ENCODE measurements around the gene CNKSR1. TPM values are rescaled to one million over a fixed set of nuclear protein-coding genes. Genes with fewer than 3 reads are reported as not detected.

The CNKSR1 gene
- total RNA-seq, 1 donor from 2014 or later, result 19.7 TPM

GRCh38 chr1:26161415-26162219 lies 15.7 kb upstream of the CNKSR1 start:
- peak; percentile 36 for ATAC-seq

GRCh38 chr1:26162220-26162709 lies 15.0 kb upstream of the CNKSR1 start:
- no peak for ATAC-seq

DNA sequence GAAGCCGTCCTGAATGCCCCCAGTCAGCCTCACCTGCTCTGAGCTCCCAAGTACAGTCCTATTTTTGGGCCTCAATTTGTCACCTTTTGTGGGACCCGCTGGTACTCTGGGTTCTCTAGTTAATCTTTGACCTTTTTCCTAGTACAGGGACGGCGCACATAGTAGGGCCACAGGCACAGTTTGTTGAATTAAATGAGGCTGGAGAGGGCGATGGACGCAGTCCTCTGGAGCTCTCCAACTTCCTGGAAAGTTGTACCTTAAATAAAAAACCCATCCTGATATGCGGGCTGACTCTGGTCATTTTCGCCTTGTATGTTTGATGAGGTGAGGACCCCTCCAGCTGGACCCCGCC lies 13.6 kb upstream of the CNKSR1 start:
- no peak for ATAC-seq

- peak; percentile 34 for ATAC-seq
These were observed 13.0 kb upstream of the CNKSR1 start for GRCh38 chr1:26164036-26164860.

- ATAC-seq, result no peak
These were observed 12.1 kb upstream of the CNKSR1 start for GRCh38 chr1:26164861-26165842.

GRCh38 chr1:26166719-26167281 lies 10.5 kb upstream of the CNKSR1 start:
- no peak for ATAC-seq

DNA sequence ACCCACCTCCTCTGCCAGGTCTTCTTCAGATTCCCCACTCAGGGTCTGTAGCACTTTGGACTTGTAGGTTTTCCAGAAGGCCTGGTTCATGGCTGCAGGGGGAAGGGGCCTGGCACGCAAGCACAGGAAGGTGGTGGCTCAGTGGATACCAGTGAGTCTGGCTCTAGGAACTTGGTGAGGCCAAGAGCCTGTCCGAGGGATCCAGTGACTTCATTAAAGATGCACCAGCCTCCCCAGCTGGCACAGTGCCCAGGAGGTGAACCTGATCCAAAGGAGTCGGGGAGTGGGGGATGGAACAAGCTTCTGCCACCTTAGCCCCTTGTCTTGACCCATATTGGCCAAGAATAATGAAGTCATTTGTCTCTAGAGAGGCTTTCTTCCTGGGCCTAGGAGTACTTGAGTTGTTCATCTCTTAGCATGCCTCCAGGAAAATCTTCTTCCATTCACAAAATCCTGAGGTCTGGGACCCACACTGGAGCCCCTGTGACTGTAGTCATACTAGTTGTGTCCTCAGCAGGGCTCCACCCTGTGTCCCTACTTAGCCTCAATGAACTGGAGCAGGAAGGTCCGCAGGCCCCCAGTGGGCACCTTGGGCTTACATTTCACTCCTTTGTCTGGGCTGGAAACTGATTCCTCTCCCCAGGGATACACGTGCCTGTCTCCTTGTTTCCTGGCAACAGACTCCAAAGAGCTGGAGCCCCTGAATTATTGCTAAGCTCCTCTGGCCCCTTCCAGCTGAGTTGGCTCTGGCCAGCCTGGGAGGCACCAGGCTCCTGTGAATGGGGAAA lies 8.7 kb upstream of the CNKSR1 start, which contains the start of gene C1orf232:
TSS of gene C1orf232 (minus strand) at position 554 of the 788 bp plus-strand sequence. CDS start at position 90, 464 bp downstream.
- no peak for ATAC-seq

DNA sequence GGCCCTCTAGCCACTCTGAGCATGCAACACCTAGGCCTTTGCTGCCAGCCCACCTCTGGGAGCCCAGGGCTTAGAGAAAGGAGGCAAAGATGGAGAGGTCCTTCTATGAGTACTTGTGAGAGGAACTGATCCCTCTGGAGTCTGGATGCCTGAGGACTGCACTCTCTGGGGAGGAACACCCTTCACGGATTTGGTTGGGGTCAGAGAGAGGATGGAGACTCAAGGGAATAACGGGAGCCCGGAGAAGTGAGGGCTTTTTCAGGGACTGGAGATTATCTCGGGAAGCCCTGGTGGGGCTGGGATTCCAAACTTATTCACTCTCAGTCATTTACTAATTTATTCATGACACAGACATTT lies 8.1 kb upstream of the CNKSR1 start:
- ATAC-seq, result no peak

DNA sequence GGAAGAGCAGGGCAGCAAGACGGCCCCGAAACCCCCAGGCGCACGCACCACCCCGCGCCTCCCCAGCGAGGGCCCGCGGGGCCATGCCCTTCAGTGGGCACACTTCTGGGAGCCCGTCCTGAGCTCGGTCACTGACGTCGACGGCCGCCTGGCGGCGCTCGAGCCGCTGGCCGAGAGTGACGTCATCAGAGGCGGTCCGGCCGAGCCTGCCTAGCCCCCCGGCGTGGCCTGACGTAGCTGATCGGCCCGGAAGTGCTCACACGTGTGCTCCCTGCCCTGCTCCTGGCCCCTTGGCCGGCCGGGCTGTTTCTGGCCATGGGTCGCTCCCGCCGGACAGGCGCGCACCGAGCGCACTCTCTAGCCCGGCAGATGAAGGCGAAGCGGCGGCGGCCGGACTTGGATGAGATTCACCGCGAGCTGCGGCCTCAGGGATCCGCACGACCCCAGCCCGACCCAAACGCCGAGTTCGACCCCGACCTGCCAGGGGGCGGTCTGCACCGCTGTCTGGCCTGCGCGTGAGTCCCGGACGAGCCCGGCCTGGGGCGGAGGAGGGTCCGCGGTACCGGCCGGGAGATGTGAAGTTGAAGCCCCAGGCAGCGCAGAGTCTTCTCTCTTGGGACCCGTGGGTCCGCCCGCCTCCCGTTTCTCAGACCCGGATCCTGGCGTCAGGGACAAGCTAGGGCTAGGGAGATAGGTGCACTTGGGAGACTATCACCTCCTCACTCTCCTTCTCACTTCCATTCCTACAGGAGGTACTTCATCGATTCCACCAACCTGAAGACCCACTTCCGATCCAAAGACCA lies 7.4 kb upstream of the CNKSR1 start, which contains the start of gene ZNF593:
TSS of gene ZNF593 (plus strand) at position 240 of the 803 bp plus-strand sequence. CDS start at position 316, 76 bp downstream.
- peak; percentile 93 for ATAC-seq

GRCh38 chr1:26170472-26170821 lies 6.8 kb upstream of the CNKSR1 start:
- ATAC-seq, result peak; percentile 6

- no peak for ATAC-seq
These were observed 5.9 kb upstream of the CNKSR1 start, which contains the start of gene ZNF593OS for GRCh38 chr1:26171084-26172072. TSS of gene ZNF593OS (minus strand) at chr1:26171832. CDS start at chr1:26171661, 171 bp downstream.

DNA sequence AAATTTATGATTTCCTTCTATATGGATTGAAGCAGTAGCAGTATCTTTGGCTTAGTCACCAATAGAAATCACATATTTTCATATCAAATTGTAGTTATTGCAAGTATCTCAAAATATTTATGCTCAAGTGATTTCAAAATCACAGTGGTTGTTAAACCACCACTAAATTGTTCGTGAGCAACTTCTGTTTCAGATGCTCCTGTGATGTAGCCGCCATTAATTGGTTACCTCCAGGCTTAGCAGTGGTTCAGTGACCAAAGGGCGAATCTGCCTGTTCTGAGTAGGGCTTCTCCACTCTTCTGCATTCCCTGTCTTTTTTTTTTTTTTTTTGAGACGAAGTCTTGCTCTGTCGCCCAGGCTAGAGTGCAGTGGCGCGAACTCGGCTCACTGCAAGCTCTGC lies 1.9 kb upstream of the CNKSR1 start:
- ATAC-seq, result no peak

DNA sequence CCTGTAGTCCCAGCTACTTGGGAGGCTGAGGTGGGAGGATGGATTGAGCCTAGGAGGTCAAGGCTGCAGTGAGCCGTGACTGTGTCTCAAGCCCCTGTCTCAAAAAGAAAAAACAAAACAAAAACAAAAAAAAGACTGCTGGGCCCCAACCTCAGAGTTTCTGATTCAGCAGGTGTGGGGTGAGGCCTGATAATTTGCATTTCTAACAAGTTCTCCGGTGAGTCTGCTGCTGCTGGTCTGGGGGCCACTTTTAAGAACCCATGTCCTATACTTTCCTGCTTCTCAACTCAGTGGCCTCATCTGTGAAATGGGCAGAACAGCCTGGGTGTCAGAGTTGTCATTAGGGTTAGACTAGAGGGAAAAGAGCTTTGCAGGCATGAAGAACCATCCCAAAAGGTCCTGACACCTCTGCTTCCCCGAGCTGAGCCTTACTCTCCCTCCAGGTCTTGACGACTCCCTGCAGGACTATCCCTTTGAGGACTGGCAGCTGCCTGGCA lies 2.8 kb downstream of the CNKSR1 start:
- ATAC-seq, result no peak

DNA sequence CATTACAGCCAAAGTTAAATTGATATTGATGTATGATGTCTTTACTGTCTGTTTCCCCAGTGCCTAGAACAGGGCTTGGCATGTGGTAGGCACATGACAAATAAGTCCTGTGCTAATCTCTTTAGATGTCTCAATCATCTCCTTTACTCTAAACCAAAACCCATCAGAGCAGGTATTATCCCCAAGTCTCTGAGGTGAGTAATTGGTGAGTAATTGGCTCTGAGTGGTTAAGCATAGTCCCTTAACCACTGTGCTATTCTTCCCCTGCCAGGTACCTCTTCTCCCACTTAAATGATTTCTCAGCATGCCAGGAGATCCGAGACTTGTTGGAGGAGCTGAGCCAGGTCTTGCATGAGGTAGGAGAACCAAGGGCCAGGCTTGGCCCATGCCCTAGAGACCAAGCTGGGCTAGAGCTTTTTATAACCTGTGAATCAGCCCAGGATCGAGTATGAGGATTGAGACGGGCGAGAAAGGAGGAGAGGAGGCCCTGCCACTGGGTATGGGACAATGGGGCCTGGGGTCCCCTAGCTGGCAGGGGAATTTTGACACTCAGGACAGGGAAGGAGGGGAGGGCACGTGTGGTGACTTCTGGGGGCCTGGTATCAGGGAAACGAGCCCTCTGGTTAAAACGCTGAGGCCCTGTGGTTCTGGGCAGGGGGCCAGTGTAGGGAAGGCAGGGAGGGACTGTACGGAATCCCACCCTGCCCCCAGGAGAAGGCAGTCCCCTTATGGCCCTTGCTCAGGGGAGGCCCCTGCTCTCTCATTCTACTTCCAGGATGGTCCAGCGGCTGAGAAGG lies 4.5 kb downstream of the CNKSR1 start:
- ATAC-seq, result peak; percentile 85

DNA sequence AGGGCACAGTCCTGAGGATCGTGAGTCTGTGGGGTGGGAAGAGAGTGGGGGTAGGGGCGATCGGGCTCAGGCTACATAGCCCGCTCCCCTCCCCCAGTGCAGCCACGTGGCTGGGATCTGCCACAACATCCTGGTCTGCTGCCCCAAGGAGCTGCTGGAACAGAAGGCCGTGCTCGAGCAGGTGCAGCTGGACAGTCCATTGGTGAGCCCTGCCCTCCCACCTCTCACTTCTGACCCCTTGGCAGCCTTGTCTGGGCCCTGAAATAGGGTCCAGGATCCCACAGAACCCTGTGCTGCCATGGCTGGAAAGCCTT lies 5.0 kb downstream of the CNKSR1 start:
- ATAC-seq, result no peak

DNA sequence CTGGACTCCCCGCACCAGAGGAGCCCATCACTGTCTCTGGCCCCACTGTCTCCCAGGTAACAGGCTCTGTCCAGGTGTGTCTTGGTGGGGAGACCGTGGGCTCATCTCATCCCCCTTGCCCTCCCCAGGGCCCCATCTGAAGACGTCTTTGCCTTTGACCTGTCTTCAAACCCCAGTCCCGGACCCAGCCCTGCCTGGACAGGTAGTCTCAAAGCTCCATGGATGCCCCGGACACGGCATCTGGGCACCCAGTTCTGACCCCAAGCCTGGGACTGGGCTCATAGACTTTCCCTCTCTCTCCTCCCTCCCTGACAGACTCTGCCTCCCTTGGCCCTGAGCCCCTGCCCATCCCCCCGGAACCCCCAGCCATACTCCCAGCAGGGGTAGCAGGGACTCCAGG lies 6.8 kb downstream of the CNKSR1 start:
- no peak for ATAC-seq

- no peak for ATAC-seq
These were observed 7.6 kb downstream of the CNKSR1 start for GRCh38 chr1:26184883-26185282.

DNA sequence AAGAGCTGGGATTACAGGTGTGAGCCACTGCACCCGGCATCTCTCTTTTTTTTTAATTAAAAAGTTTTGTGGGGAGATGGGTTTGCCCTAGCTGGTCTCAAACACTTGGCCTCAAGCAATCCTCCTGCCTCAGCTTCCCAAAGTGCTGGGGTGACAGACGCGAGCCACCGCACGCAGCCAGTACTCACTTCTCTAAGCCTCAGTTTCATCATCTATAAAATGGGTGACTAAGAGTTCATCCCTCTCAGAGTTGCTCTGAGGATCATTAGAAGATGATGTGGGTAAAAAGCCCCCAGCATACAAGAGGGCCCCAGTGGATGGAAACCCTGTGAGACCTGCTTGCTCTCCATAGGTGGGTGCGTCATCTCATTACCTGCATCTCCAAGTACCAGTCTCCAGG lies 10.6 kb downstream of the CNKSR1 start:
- no peak for ATAC-seq
